ENCODE measurements around the gene CT55. TPM values are rescaled to one million over a fixed set of nuclear protein-coding genes. Genes with fewer than 3 reads are reported as not detected.

Gene CT55
- total and polyA plus RNA-seq, 2 of the 8 experiments (the other 6 are each of a cell fraction or from before 2014, with no cell fraction given), result 0.15 TPM; not detected in 1

DNA sequence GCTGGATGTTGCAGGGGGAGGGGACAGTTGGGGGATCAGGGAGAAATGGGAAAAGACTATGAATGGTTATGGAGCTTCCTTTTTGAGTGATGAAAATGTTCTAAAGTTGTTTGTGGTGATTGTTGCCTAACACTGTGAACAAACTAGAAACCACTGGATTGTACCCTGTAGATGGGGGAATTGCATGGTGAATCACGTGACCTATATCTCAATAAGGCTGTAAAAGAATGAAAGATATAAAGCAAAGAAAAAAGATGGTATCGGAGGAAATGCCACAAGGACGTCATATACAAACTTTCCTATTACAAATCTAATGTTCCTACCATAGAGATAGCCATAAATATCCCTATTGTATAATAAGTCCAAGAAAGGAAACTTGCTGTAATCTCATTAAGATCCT, 20.6 kb upstream of the CT55 start (continued):
- TF ChIP-seq TAF7 (optimal IDR thresholded peaks at IDR 0.05; ENCODE audit: borderline replicate concordance, low read depth, low read length), result no peak
- no peak for TF ChIP-seq YY1 (IDR thresholded peaks at IDR 0.05; ENCODE audit: low read depth, low read length)
- TF ChIP-seq, protein P1, sequence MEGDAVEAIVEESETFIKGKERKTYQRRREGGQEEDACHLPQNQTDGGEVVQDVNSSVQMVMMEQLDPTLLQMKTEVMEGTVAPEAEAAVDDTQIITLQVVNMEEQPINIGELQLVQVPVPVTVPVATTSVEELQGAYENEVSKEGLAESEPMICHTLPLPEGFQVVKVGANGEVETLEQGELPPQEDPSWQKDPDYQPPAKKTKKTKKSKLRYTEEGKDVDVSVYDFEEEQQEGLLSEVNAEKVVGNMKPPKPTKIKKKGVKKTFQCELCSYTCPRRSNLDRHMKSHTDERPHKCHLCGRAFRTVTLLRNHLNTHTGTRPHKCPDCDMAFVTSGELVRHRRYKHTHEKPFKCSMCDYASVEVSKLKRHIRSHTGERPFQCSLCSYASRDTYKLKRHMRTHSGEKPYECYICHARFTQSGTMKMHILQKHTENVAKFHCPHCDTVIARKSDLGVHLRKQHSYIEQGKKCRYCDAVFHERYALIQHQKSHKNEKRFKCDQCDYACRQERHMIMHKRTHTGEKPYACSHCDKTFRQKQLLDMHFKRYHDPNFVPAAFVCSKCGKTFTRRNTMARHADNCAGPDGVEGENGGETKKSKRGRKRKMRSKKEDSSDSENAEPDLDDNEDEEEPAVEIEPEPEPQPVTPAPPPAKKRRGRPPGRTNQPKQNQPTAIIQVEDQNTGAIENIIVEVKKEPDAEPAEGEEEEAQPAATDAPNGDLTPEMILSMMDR (IDR thresholded peaks at IDR 0.05; ENCODE audit: control extremely low read depth in 1 of 3, insufficient read depth in 1 of 3, low read depth in 1 of 3, low read length in 3 of 3), result no peak
- no peak for TF ChIP-seq KDM1A (IDR thresholded peaks at IDR 0.05; ENCODE audit: borderline replicate concordance, low read length)
- TF ChIP-seq EP300 (IDR thresholded peaks at IDR 0.05; ENCODE audit: borderline replicate concordance in 1 of 2, low read depth in 2 of 2, low read length in 2 of 2), result no peak
- no peak for TF ChIP-seq BCL11A (IDR thresholded peaks at IDR 0.05; ENCODE audit: low read depth in 2 of 2, low read length in 2 of 2)
